GM18867 (cell line): ENCODE results near the gene CSTPP1.

Experiments used
- ATAC-seq: cut with Tn5 transposase; IDR thresholded peaks from one replicate; pipeline ENCODE4 v1.9.1; 2021; ENCODE audit warnings: mild to moderate bottlenecking, moderate library complexity; ENCODE audit not compliant: unreplicated experiment

CSTPP1 gene

GRCh38 chr11:46936138-46937110 is at the start of gene CSTPP1:
TSS of gene CSTPP1 (plus strand) at chr11:46936761. CDS start at chr11:46936806, 45 bp downstream.
- ATAC-seq, result peak; percentile 97

DNA sequence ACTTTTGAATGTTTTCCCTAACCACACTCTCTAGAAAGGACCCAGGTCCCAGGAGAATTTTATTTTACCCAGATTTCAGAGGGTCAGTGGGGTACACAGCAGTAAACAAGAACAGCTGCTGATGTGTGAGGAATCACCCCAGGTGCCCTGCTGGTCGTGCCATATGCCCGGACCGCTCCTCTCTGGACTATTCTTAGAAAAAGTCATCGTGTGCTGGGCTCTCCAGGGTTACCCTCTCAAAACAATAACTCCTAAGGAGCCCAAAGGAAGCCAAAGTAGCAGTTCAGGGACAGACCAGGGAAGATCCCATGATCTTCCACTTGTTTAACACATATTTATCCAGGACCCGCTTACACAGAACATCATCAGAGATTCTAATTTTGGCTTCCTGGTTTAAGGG is 47.9 kb upstream of the CSTPP1 start:
- ATAC-seq, result no peak

DNA sequence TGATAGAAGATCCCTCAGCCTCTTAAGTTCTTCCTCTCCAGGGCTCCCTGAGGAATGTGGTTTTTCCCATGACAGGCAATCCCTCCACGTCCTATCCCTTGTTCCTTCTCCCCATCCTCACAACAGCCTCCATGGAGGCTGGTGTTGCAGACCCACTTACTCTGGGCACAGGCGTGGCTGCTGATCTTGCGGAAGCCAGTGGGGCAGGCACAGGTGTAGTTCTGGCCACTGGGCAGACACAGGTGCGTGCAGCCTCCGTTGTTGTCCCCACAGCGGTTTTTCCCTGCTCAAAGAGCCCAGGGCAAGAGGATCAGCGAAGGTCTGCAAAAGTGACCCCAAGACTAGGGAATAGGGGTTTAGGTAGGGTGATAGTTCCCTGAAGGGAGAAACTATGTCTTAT is 47.3 kb upstream of the CSTPP1 start:
- no peak for ATAC-seq

GRCh38 chr11:46889689-46890475 is 46.7 kb upstream of the CSTPP1 start:
- ATAC-seq, result peak; percentile 58

DNA sequence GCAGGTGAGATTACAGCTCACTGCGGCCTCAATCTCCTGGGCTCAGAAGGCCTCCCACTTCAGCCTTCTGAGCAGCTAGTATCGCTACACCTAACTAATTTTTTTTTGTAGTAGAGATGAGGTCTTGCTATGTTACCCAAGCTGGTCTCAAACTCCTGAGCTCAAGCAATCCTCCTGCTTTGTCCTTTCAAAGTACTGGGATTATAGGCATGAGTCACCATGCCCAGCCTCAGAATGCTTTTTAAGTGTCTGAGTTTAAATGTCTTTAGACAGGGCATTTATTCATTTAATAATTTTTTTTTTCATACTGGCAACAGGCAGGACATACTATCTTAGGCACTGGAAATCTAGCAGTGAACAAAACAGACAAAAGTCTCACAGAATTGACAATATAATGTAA is 45.9 kb upstream of the CSTPP1 start:
- no peak for ATAC-seq

- ATAC-seq, result no peak
Observed at GRCh38 chr11:46892109-46892508, 44.5 kb upstream of the CSTPP1 start.

GRCh38 chr11:46892838-46893237 is 43.7 kb upstream of the CSTPP1 start:
- ATAC-seq, result no peak

- no peak for ATAC-seq
Observed at GRCh38 chr11:46894506-46894905, 42.1 kb upstream of the CSTPP1 start.

DNA sequence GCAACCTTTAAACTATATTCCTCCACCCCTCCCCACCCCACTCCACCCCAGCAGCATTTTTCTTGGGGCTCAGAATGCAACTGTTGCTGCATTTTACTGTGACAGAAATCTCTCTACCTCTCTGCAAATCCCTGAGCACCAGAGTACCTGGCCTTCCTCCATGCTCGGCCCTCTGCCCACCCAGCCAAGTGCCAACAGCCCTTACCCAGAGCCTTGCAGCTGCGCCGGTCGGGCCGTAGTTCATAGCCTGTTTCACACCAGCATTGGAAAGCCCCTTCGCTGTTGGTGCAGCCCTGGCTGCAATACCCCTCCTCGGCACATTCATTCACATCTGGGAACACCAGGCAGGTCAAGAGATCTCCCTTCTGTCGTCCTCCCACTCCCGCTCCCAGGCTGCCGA is 41.6 kb upstream of the CSTPP1 start:
- no peak for ATAC-seq

DNA sequence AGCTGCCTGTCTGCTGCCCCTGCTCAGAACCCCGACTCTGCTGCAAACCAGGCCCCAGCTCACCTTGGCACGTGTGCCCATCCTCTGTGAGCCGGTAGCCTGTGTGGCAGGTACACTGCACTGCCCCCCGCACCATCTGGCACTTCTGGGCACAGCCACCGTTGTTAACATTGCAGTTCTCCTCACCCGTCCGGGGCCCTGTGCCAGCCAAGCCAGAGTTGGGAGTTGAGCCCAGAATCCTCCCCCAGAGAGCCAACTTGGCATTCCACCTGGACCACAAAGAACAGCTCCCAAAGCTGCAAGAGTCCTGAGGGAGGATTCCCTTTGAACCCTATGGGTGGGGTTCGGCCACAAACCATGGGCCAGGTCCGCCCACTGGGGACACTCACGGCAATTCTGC is 40.7 kb upstream of the CSTPP1 start:
- ATAC-seq, result no peak

DNA sequence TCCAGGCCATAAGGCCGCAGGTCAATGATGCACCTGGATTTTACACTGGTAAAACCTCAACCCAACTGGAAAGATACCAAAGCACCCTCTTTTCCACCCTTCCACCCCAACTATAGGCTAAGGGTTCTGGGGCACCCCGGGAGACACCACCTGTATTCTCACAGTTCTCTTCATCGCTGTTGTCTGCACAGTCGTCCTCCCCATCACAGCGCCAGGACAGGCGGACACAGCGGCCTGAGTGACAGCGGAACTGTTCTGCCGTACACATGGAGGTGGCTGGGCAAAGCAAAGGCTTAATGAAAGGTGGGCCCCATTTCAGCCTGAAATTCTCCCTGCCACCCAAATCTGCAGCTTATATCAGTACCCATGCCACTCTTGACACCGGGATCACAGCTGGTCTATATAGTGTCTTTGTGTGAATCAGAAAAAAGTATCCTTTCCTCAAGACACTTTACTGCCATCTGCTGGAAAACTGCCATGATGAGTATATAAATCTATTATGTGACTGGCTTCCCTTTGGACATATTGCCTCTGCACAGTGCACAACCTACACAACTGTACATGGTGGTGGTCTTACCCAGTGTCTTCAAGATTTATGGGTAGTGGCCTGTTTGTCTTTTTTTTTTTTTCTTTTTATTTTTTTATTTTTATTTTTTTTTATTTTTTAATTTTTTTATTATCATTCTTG is 39.7 kb upstream of the CSTPP1 start:
- no peak for ATAC-seq

GRCh38 chr11:46898396-46899095 is 38.0 kb upstream of the CSTPP1 start:
- no peak for ATAC-seq

DNA sequence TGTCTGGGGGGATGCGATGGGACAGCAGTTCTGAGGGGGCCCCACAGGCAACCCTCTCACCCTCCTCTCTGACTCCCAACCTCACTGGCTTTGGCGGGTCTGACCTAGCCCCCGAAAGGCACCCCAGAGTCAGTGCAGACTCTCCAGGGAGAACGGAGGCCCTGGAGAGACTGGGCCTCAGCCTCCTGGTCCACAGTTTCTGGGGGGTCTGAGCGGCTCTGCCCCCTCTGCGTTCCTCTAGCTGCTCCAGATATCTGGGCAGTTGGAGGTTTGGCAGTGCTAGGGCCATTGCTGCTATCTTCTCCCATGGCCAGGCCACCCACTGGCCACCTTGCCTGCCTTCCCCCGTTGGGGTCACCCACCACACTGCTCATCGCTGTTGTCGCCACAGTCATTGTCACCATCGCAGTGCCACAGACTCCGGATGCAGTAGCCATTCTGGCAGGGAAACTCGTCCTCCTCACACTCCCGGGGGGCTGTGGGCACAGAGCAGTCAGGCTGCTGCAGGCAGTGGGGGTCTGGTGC is 37.0 kb upstream of the CSTPP1 start:
- no peak for ATAC-seq

DNA sequence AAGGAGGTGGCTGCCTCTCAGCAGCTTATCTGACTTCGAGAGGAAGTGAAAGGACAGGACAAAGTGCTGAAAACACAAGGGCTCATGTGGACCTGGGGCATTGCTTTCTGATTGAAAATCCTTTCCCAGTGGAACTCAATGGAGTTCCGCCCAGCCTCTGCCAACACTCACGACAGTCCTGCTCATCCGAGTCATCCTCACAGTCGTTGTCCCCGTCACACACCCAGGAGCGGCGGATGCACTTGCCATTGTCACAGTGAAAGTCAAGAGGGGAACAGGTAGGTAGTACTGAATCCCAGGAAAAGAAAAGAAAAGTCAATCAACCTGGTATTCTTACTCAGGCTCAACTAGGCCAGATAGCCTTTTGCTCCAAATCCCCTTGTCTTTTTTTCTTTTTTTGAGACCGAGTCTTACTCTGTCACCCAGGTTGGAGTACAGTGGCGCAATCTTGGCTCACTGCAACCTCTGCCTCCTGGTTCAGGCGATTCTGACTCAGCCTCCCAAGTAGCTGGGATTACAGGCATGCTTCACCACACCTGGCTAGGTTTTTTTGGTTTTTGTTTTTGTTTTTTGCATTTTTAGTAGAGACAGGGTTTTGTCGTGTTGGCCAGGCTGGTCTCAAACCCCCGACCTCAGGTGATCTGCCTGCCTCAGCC is 36.3 kb upstream of the CSTPP1 start:
- ATAC-seq, result no peak

DNA sequence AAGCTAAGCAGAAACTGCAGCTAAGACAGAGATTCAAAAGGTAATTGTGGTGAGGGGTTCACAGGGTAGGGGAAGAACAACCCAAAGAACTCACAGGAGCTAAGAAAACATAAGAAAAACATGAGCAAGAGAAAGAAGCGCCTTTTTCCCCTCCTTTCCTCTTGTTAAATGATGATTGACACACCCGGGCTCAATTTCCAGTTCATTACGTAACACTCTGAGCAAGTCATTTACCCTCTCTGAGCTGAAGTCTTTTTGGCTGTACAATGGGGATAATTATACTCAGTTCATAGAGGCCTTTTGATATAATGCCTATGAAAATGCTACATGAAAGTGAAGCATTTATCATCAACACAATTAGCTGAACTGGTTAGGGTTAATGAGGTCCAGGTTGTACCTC is 35.4 kb upstream of the CSTPP1 start:
- no peak for ATAC-seq

GRCh38 chr11:46902694-46903093 is 33.9 kb upstream of the CSTPP1 start:
- ATAC-seq, result no peak

- ATAC-seq, result no peak
Observed at GRCh38 chr11:46903846-46904245, 32.7 kb upstream of the CSTPP1 start.

- no peak for ATAC-seq
Observed at GRCh38 chr11:46905806-46906205, 30.8 kb upstream of the CSTPP1 start.

- ATAC-seq, result no peak
Observed at GRCh38 chr11:46906609-46907041, 29.9 kb upstream of the CSTPP1 start.

- no peak for ATAC-seq
Observed at GRCh38 chr11:46907606-46908005, 29.0 kb upstream of the CSTPP1 start.
